ENCODE measurements around the gene HOXA5.

Gene HOXA5

GRCh38 chr7:27160145-27160545, 16.7 kb upstream of the HOXA5 start:
- no peak for DNase-seq (ENCODE audit: low read depth in 2 of 2)

GRCh38 chr7:27159266-27160144, 16.0 kb upstream of the HOXA5 start:
- DNase-seq (ENCODE audit: low read depth in 2 of 2): no peak

- no peak for DNase-seq (ENCODE audit: low read depth in 2 of 2)
Measured at GRCh38 chr7:27158436-27159265, 15.2 kb upstream of the HOXA5 start.

GRCh38 chr7:27157702-27158431, 14.4 kb upstream of the HOXA5 start:
- DNase-seq (ENCODE audit: low read depth in 2 of 2): no peak

- no peak for DNase-seq (ENCODE audit: low read depth in 2 of 2)
Measured at GRCh38 chr7:27156916-27157701, 13.6 kb upstream of the HOXA5 start.

- no peak for DNase-seq (ENCODE audit: low read depth in 2 of 2)
Measured at GRCh38 chr7:27156508-27156898, 13.0 kb upstream of the HOXA5 start, which contains the start of gene HOXA7. TSS of gene HOXA7 (minus strand) at chr7:27156675. CDS start at chr7:27156545, 130 bp downstream.

- DNase-seq (ENCODE audit: low read depth in 2 of 2): no peak
Measured at GRCh38 chr7:27155816-27156507, 12.5 kb upstream of the HOXA5 start.

- no peak for DNase-seq (ENCODE audit: low read depth in 2 of 2)
Measured at GRCh38 chr7:27154901-27155815, 11.7 kb upstream of the HOXA5 start.

- no peak for DNase-seq (ENCODE audit: low read depth in 2 of 2)
Measured at GRCh38 chr7:27154369-27154768, 10.9 kb upstream of the HOXA5 start.

- no peak for DNase-seq (ENCODE audit: low read depth in 2 of 2)
Measured at GRCh38 chr7:27153526-27153925, 10.0 kb upstream of the HOXA5 start.

GRCh38 chr7:27152816-27153442, 9.4 kb upstream of the HOXA5 start:
- DNase-seq (ENCODE audit: low read depth in 2 of 2): no peak

GRCh38 chr7:27151931-27152815, 8.7 kb upstream of the HOXA5 start, which contains the start of gene HOXA3:
TSS of gene HOXA3 (minus strand) at chr7:27152583. CDS start at chr7:27110640, 41,943 bp downstream.
- DNase-seq (ENCODE audit: low read depth in 2 of 2): no peak

GRCh38 chr7:27151341-27151930, 8.0 kb upstream of the HOXA5 start:
- no peak for DNase-seq (ENCODE audit: low read depth in 2 of 2)

- DNase-seq (ENCODE audit: low read depth in 2 of 2): peak; percentile 45 to 55
Measured at GRCh38 chr7:27150568-27151340, 7.3 kb upstream of the HOXA5 start.

- no peak for DNase-seq (ENCODE audit: low read depth in 2 of 2)
Measured at GRCh38 chr7:27149842-27150567, 6.5 kb upstream of the HOXA5 start.

Measured in stimulated activated CD8-positive, alpha-beta memory T cell treated with anti-CD3 and anti-CD28 coated beads, Interleukin-15, amount 100 ng/mL, for 48 hours (primary cell).